IPS-18a (cell line): ENCODE results near the gene NFIB.

ENCODE experiments used
- H3K27ac ChIP-seq: one replicate; pipeline ENCODE4 v1.5.1; 2013; ENCODE audit warnings: low read length
- H3K27me3 ChIP-seq: one replicate; pipeline ENCODE4 v1.6.1; 2013; ENCODE audit warnings: mild to moderate bottlenecking, low read length; ENCODE audit not compliant: control insufficient read depth, insufficient read depth
- H3K36me3 ChIP-seq: one replicate; pipeline ENCODE4 v1.6.1; 2013; ENCODE audit warnings: low read depth, low read length; ENCODE audit not compliant: control insufficient read depth
- H3K4me1 ChIP-seq: one replicate; pipeline ENCODE4 v1.6.1; 2013; ENCODE audit warnings: low read depth, low read length; ENCODE audit not compliant: control insufficient read depth
- H3K4me3 ChIP-seq: one replicate; pipeline ENCODE4 v1.5.1; 2013; ENCODE audit warnings: low read length
- H3K9ac ChIP-seq: one replicate; pipeline ENCODE4 v1.6.1; 2013; ENCODE audit warnings: mild to moderate bottlenecking, low read length, moderate library complexity
- H3K9me3 ChIP-seq: one replicate; pipeline ENCODE4 v1.6.1; 2013; ENCODE audit warnings: low read depth, low read length; ENCODE audit not compliant: control insufficient read depth

The NFIB gene

GRCh38 chr9:14043483-14043882 is 270.5 kb downstream of the NFIB start:
- no peak overlapping the region for H3K9ac ChIP-seq
- no peaks in the 10 kb centered on the region for H3K36me3 ChIP-seq
- H3K9me3 ChIP-seq, result no peaks in the 10 kb centered on the region
- H3K27me3 ChIP-seq, result no peaks in the 10 kb centered on the region
- no peaks in the 10 kb centered on the region for H3K4me1 ChIP-seq
- no peak overlapping the region for H3K27ac ChIP-seq
- H3K4me3 ChIP-seq, result no peak overlapping the region

DNA sequence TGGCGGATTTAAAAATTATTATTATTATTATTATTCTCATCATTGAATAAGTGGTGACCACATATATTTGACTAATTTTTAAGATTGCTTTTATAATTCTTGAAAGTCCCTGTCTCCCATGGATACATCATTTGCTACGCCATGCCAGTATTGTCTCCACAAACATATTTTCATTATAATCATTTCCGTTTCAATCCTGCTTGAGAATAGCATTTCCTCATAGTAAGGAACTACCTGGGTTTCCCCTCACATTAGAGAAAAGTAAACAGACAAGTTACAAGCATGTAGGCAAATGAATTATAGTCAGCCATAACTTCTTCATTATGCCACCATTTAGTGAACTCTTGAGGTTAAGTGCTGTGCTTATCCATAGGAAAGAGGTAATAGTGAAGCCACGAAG is 276.6 kb downstream of the NFIB start:
- no peaks in the 10 kb centered on the region for H3K27me3 ChIP-seq
- H3K4me1 ChIP-seq, result no peaks in the 10 kb centered on the region
- H3K9me3 ChIP-seq, result no peaks in the 10 kb centered on the region
- H3K9ac ChIP-seq, result no peak overlapping the region
- H3K4me3 ChIP-seq, result no peak overlapping the region
- H3K27ac ChIP-seq, result no peak overlapping the region
- H3K36me3 ChIP-seq, result no peaks in the 10 kb centered on the region

DNA sequence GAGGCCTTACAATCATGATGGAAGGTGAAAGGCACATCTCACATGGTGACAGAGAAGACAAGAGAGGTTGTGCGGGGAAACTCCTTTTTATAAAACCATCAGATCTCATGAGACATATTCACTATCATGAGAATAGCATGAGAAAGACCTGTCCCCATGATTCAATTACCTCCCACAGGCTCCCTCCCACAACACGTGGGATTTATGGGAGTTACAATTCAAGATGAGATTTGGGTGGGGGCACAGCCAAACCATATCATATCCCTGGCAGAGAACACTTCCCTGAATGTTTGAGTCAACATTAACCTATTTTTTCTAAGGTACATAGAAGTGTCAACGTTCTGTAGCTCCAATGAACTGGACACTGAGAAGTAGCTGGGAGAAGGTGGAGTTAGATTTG is 280.9 kb downstream of the NFIB start:
- Histone ChIP-seq H3K9ac (no peak overlapping the region), H3K27me3 (no peaks in the 10 kb centered on the region), H3K27ac (no peak overlapping the region), H3K4me1 (no peaks in the 10 kb centered on the region), H3K36me3 (no peaks in the 10 kb centered on the region), H3K4me3 (no peak overlapping the region), H3K9me3 (no peaks in the 10 kb centered on the region)
